Measurements from ENCODE around the gene ERCC6L2.

ERCC6L2 gene

DNA sequence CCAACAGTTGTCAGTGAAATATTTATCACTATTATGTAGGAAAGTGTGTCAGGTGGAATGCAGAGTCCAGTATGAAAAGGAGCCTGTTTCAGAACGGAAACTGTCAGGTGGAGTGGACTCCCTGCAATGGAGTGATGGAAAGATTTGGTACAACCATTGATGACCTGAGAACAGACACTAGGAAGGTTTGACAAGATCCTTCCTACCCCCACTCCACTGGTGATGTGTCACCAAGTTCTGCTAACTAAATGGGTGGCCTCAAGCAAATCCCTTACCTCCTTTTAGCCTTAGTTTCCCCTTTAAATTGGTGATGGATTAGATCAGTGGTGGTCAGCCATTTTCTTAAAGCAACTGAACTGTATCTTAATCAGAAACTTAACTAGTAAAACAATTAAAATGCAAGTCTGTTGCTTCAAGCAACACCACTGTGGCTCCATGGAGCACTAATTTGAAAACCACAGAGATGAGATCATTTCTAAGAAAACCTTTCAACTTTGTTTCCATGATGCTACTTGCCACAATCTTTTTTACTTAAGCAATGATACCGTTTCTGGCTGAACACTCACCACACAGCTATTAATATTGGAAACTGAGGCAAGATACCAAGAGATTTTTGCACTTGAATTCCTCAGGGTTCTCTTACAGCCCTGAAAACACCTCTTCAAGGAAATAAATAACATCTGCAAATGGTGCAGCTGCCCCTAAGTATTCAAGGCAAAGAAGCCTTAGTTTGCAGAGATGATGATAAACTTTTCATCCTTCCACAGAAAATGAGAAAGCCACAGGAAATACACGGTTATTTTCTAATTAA, 140.6 kb downstream of the ERCC6L2 start:
- ChIA-PET POLR2A (no interaction called here), CTCF (no interaction called here)
- DNase-seq (ENCODE audit: low read depth, low spot score): peak; percentile 7
- TF ChIP-seq, protein P1, sequence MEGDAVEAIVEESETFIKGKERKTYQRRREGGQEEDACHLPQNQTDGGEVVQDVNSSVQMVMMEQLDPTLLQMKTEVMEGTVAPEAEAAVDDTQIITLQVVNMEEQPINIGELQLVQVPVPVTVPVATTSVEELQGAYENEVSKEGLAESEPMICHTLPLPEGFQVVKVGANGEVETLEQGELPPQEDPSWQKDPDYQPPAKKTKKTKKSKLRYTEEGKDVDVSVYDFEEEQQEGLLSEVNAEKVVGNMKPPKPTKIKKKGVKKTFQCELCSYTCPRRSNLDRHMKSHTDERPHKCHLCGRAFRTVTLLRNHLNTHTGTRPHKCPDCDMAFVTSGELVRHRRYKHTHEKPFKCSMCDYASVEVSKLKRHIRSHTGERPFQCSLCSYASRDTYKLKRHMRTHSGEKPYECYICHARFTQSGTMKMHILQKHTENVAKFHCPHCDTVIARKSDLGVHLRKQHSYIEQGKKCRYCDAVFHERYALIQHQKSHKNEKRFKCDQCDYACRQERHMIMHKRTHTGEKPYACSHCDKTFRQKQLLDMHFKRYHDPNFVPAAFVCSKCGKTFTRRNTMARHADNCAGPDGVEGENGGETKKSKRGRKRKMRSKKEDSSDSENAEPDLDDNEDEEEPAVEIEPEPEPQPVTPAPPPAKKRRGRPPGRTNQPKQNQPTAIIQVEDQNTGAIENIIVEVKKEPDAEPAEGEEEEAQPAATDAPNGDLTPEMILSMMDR (IDR thresholded peaks at IDR 0.05; ENCODE audit: insufficient read depth, low read length, missing control alignments): no peak
- no peak overlapping the region for H3K4me3 ChIP-seq (ENCODE audit: low read depth, low read length)

Measured in AG04449 (cell line).